Activated CD4-positive, alpha-beta T cell treated with anti-CD3 and anti-CD28 coated beads, Interleukin-2, amount 50 U/mL, for 1 hour (primary cell): ENCODE results near the gene ST7L.
A peak's percentile ranks its signal among the peaks of the same experiment; 100 is the strongest.
"Not testable (repeated sequence)": the region's sequence is repeated elsewhere in the genome, so short reads cannot be mapped to it uniquely, and the experiment has no call there.

Experiments
- DNase-seq: peaks from one replicate; pipeline ENCODE4 v3.0.0-alpha.2; 2020

Gene ST7L

GRCh38 chr1:112513112-112513870 is 105.7 kb downstream of the ST7L start:
- no peak for DNase-seq

DNA sequence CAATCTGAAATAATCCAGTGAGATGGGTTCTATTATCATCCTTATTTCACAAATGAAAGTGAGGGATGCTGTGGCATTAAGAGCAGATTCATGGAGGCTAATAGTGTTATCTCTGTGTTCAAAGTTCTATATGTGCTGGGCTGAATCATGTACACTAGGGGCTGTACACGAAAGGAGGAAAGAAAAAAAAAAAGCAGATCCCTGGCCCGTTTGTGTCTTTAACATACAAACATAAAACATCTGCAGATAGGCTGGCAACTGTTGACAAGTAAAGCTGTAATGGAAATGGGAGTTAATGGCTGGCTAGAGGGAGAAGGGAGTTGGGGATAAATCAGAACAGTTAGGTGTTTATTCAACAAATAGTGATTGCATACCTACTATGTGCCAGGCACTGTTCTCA is 107.0 kb downstream of the ST7L start:
- DNase-seq = no peak

DNA sequence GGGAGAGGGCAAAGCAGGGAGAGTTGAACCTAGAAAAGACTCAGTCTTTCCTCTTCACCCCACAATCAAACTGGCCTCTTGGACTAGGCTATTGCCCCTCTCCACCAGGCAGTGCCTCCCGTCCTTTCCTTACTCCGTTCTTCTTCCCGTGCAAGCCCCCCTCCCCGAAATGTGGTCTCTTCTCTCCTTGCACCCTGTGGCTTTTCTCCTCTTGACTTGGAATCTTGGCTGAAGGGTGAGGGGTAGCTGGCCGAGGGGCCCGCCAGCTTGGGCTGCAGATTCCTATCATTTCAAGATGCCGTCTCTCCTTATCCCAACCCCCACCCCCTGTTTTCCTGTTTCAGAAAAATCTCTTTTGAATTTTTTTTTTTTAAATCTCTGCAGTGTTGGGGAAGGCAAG is 108.6 kb downstream of the ST7L start:
- DNase-seq = no peak

DNA sequence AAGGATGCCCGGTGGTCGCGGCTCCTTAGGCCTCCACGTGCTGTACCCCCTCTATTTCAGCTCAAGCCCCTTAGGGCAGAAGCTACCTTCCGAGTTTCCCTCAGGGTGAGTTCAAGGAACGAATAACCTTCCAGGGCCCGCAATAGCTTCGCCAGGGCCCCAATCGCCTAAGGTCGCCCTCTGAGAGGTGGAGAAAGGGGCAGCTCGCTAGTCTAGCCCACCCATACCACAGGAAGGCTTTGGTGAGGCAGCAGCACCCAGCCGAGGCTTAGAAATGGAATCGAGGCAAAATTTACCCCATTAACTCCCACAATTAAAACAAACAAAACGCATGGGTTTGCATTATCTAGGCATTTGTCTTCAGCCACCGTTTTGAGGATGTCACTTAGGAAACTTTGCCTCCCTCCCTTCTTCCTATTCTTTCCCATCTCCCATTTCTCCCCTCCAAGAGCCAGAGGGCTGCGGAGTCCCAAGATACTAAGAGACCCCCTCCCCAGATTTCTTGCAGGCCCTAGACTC is 109.2 kb downstream of the ST7L start:
- no peak for DNase-seq

GRCh38 chr1:112509005-112509659 is 109.8 kb downstream of the ST7L start:
- peak; percentile 15 for DNase-seq

DNA sequence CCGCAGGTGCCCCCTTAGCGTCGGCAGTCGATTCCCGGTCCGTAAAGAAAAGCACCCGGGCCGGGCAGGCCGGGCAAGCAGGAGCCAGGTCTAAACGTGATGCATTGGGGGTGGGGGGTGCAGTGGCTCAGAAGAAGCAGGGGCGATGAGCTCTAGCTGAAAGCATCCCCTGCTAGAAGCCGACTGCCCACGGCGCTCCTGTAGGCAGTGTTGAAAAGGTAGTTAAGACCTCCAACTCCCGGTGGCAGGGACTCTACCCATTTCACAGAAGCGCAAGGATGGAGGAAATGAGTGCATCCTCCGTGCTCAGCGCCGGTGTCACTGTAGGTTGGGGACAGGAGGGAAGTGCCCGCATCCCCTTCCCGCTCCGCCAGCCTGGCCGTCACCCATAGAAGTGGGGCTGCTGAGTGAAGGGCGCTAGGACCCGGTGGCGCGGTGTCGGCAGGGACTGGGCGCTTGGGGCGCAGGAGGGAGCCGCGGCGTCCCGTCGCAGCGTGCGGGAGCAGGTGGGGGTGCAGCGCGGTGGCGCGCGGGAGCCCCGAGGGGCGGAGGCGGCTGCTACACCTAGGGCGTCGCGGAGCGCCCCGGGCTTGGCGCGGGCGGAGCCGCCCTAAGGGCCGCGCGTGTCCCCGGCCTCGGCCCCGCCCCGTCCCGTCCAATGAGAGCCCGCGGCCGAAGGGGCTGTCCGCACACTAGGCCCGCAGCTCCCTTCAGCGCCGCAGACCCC is 110.5 kb downstream of the ST7L start, which contains the start of gene WNT2B:
WNT2B (plus strand) TSS at position 688 of the 727 bp plus-strand sequence. CDS start 298 bp downstream, outside the sequence.
- peak; percentile 48 for DNase-seq

DNA sequence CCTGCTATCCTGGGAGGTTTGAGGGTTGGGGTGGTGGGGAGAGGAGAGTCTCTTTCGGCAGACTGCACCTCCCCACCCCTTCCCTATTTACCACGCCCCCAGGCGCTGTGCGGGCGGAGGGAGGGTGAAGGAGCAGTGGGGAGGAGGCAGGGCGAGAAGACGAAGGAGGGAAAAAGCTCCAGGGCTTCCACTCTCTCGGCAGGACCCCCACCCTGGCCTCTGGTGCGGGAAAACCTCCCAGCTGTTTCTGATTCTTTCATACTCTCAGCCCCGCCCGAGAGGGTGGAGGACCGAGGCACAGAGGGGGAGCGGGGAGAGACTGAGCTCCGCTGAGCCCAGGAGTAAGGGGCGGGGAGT is 111.0 kb downstream of the ST7L start:
- DNase-seq = peak; percentile 16

GRCh38 chr1:112507336-112507735 is 111.6 kb downstream of the ST7L start:
- DNase-seq = no peak

GRCh38 chr1:112506731-112507130 is 112.2 kb downstream of the ST7L start:
- no peak for DNase-seq

- no peak for DNase-seq
Measured at GRCh38 chr1:112506306-112506705, 112.6 kb downstream of the ST7L start.

- no peak for DNase-seq
Measured at GRCh38 chr1:112505878-112506277, 113.1 kb downstream of the ST7L start.

- DNase-seq = no peak
Measured at GRCh38 chr1:112505400-112505785, 113.5 kb downstream of the ST7L start.

DNA sequence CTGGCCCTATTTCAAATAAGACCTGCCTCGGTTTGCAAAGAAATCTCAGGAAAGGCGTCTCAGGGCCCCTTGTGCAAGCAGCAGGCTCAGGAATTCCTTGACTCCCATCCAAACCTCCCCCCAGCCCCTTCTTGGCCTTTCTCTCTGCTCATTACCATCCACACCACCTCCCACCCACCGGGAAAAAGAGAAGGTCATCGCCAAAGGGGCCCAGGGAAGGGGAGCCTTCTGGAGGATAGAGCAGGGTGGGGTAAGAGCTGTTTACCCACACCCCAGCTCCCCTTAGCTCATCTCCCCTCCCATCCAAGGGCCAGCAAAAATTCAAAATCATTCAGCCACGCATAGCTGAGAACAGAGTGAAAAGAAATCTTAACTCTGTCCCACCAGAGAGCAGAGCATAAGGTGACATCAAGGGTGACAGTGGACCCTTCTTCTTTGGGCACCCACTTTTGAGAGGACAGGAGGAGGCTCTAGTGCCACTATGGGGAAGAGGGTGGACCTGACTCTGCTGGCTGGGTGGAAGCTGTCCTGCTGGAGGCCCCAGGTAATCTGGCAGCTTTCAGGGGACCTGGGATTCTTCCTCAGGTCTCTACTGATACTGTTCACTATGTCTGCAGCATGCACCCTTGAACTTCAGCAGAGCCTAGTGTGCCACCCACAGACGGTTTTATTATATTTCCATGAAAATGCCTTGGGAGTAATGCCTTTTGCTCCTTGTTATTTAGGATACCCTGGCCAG is 114.1 kb downstream of the ST7L start:
- DNase-seq = no peak

GRCh38 chr1:112504001-112504660 is 114.8 kb downstream of the ST7L start:
- no peak for DNase-seq

- DNase-seq = no peak
Measured at GRCh38 chr1:112502826-112503225, 116.1 kb downstream of the ST7L start.

- DNase-seq = peak; percentile 54
Measured at GRCh38 chr1:112501810-112502641, 116.9 kb downstream of the ST7L start.

DNA sequence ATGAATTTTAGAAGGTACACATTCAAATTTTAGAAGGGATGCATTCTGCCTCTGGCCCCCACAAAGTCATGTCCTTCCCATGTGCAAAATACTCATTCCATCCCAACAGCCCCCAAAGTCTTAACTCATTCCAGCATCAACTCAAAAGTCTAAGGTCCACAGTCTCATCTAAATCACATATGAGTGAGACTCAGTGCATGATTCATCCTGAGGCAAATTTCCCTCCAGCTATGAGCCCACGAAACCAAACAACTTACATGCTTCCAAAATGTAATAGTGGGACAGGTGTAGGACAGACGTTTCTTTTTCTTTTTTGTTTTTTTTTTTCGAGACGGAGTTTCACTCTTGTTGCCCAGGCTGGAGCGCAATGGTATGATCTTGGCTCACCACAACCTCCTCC is 122.7 kb downstream of the ST7L start:
- no peak for DNase-seq

- DNase-seq = no peak
Measured at GRCh38 chr1:112493351-112493750, 125.6 kb downstream of the ST7L start.

GRCh38 chr1:112492076-112492475 is 126.9 kb downstream of the ST7L start:
- DNase-seq = no peak

GRCh38 chr1:112488141-112488540 is 130.8 kb downstream of the ST7L start:
- no peak for DNase-seq

DNA sequence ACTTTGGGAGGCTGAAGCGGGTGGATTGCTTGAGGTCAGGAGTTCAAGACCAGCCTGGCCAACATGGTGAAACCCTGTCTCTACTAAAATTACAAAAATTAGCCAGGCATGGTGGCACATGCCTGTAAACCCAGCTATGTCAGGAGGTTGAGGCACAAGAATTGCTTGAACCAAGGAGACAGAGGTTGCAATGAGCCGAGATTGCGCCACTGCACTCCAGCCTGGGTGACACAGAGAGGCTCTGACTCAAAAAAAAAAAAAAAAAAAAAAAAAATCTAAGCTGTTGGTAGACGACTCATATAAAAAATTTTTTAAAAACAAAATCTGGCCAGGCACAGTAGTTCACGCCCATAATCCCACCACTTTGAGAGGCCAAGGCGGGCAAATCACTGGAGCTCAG is 131.3 kb downstream of the ST7L start:
- DNase-seq = not testable (repeated sequence)
